Gastrocnemius medialis (tissue), 4 donors: ENCODE data around the gene CMTR1. TPM values are rescaled to one million over a fixed set of nuclear protein-coding genes. Genes with fewer than 3 reads are reported as not detected.

Experiments
- ATAC-seq, 2 donors: fragments of 150-250 bp; one replicate each; pipeline ENCODE4 v1.9.1; 2016
- DNase-seq, 2 donors: peaks; one replicate each; pipeline ENCODE4 v3.0.0-alpha.2; 2019
- H3K27ac ChIP-seq, 4 donors: fragments of 200-600 bp; sonication (generic); 1 replicate in 1 of 4; 2 replicates in 3 of 4; pipeline ENCODE4 v1.5.1; 2016 to 2018; ENCODE audit warnings: mild to moderate bottlenecking in 2 of 4, moderate library complexity in 1 of 4
- H3K27me3 ChIP-seq, 3 donors: fragments of 200-600 bp; sonication (generic) in 2 of 3; 1 replicate in 1 of 3; 2 replicates in 2 of 3; pipeline versions ENCODE4 v1.5.1 to v1.6.0; 2016 to 2019; ENCODE audit warnings: mild to moderate bottlenecking in 1 of 3, moderate library complexity in 1 of 3
- H3K36me3 ChIP-seq, 2 donors: fragments of 200-600 bp; sonication (generic) in 1 of 2; one replicate each; pipeline ENCODE4 v1.5.1; 2017 to 2018
- H3K4me1 ChIP-seq, 2 donors: fragments of 200-600 bp; sonication (generic) in 1 of 2; one replicate each; pipeline ENCODE4 v1.5.1; 2016 to 2017; ENCODE audit warnings: mild to moderate bottlenecking in 2 of 2
- H3K4me3 ChIP-seq, 4 donors: fragments of 200-600 bp; sonication (generic) in 3 of 4; 1 replicate in 1 of 4; 2 replicates in 3 of 4; pipeline ENCODE4 v1.5.1; 2016 to 2019; ENCODE audit warnings: mild to moderate bottlenecking in 2 of 4
- H3K9me3 ChIP-seq, 3 donors: fragments of 200-600 bp; sonication (generic) in 2 of 3; 1 replicate in 1 of 3; 2 replicates in 2 of 3; pipeline ENCODE4 v1.5.1; 2016 to 2019
- POLR2A ChIP-seq, 2 donors: fragments of 450-650 bp; IDR thresholded peaks; one replicate each; pipeline ENCODE4 v1.6.1; 2017; ENCODE audit warnings: antibody characterized with exemption in 2 of 2, mild to moderate bottlenecking in 2 of 2, moderate library complexity in 2 of 2
- in situ Hi-C, 4 donors: fragments of 200-750 bp; cut with MboI; loops; one replicate each; pipeline versions ENCODE4 v1.15.0 to v1.8.0; 2017; ENCODE audit warnings: low sequenced_read_pairs in 4 of 4
- intact Hi-C: fragments of 100-400 bp; cut with DNase I; formaldehyde crosslinking; loops from one replicate; pipeline ENCODE4 v1.15.1; 2023; ENCODE audit warnings: low total_unique reads
- total RNA-seq, 4 donors: library from RNA; depleted of rRNA; stranded (reverse); fragments of >200 nt; gene quantifications; one replicate each; pipeline versions ENCODE4 v1.1.0 to v1.2.3, GENCODE V29; 2016
- TF ChIP-seq, protein P1 (sequence below), 5 experiments: fragments of 450-650 bp in 3 of 5; fragments of 200-600 bp in 2 of 5; sonication (generic) in 2 of 5; IDR thresholded peaks in 4 of 5; conservative IDR thresholded peaks in 1 of 5; 1 replicate in 4 of 5; 2 replicates in 1 of 5; pipeline ENCODE4 v1.5.1; 2016 to 2019; ENCODE audit warnings: antibody characterized with exemption in 5 of 5, mild to moderate bottlenecking in 3 of 5, moderate library complexity in 3 of 5

CMTR1 gene
- total RNA-seq, 4 donors from 2014 or later: 18.2 to 34.6 (median 25.4) TPM

DNA sequence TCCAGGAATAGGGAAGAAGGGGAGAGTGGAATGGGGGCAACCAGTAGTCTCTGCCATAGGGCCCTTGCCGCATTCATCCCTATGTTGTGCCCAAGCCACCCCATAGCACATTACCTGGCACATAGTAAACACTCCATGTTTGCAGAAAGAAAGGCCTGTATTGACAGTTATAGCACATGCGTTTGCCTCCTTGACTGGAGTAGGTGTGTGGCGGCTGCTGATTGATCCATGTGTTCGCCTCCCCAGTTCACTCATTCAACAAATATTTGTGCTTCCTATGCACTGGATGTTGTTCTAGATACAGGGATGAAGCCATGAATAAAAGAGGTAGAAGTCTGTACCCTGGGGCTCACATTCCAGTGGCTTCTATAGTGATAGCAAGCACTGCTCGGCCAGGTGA, 86.4 kb downstream of the CMTR1 start:
- Histone ChIP-seq H3K4me1 (no peaks in the 10 kb centered on the region), H3K36me3 (no peaks in the 10 kb centered on the region), H3K9me3 (no peaks in the 10 kb centered on the region), H3K4me3 (no peak overlapping the region), H3K27me3 (peaks cover 0 to 11% (median 2%) of the 10 kb centered on the region in 3 donors), H3K27ac (no peak overlapping the region)
- TF ChIP-seq POLR2A (IDR thresholded peaks at IDR 0.05): no peak
- ATAC-seq (no peak), DNase-seq (no peak)
- in situ Hi-C loops: no loop called here
- intact Hi-C loops: no loop called here

DNA sequence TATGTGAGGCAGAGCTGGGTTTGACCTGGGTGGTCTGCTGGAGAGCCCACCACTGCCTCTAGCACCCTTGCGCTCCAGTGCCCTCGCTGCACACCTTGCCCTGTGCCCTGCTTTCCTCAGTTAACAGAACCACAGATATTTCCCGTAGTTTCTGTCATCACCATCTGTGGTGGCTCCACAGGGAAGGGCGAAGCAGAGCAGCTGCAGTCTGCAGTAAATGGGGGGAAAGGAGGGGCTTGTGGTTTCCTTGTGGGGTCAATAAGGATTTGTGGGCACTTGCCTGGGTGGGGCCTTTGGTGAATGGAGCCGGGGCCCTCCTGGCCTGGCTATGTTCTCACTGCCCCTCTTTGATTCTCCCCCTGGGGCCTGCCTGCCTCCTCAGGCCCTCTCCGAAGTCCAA, 87.9 kb downstream of the CMTR1 start:
- intact Hi-C loops (no loop called here), in situ Hi-C loops (no loop called here)
- H3K27me3 ChIP-seq: peaks cover 0 to 6% (median 0%) of the 10 kb centered on the region in 3 donors
- no peak overlapping the region for H3K4me3 ChIP-seq
- TF ChIP-seq, protein P1, sequence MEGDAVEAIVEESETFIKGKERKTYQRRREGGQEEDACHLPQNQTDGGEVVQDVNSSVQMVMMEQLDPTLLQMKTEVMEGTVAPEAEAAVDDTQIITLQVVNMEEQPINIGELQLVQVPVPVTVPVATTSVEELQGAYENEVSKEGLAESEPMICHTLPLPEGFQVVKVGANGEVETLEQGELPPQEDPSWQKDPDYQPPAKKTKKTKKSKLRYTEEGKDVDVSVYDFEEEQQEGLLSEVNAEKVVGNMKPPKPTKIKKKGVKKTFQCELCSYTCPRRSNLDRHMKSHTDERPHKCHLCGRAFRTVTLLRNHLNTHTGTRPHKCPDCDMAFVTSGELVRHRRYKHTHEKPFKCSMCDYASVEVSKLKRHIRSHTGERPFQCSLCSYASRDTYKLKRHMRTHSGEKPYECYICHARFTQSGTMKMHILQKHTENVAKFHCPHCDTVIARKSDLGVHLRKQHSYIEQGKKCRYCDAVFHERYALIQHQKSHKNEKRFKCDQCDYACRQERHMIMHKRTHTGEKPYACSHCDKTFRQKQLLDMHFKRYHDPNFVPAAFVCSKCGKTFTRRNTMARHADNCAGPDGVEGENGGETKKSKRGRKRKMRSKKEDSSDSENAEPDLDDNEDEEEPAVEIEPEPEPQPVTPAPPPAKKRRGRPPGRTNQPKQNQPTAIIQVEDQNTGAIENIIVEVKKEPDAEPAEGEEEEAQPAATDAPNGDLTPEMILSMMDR (IDR thresholded peaks at IDR 0.05 in 4 of 5, conservative IDR thresholded peaks at IDR 0.05 in 1 of 5): no peak
- no peak for TF ChIP-seq POLR2A (IDR thresholded peaks at IDR 0.05)
- DNase-seq (no peak), ATAC-seq (no peak)
- H3K36me3 ChIP-seq: no peaks in the 10 kb centered on the region
- H3K9me3 ChIP-seq: no peaks in the 10 kb centered on the region
- no peak overlapping the region for H3K27ac ChIP-seq
- no peaks in the 10 kb centered on the region for H3K4me1 ChIP-seq

DNA sequence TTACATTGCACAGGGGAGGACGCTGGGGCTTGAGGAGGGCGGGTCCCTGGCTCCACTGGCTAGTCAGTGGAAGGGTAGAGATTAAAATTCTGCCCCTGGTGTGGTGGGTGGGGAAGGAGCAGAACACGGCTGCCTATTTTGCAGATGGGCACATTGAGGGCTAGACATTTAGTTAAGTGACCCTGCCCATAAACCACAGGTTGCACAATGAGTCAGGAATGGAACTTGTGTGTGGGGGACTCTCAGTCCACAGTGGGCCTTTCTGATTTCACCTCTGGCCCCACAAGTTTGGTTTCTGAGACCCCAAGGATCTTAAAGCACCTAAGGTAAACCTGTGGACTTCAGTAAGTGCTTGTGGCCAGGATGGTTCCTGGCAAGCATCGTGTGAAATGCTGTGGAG, 88.7 kb downstream of the CMTR1 start:
- in situ Hi-C loops: no loop called here

DNA sequence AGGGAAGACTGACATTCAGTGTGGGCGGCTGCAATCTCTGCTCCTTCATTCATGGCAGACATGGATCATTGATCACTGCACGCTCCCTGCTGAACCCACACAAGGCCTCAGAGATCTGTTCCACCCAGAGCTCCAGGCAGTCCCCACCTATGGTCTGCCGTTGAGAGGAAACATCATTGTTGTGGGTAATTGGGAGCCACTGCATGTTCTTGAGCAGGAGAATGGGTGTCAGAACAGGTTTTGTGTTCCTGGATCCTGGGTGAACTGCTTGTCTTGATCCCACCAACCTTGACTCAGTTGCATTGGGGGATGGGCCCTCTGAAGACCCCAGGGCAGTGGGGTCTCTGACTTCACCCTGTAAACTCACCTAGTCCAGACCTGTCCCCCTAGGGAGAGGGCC, 89.8 kb downstream of the CMTR1 start:
- no peak overlapping the region for H3K27ac ChIP-seq
- H3K4me3 ChIP-seq: no peak overlapping the region
- H3K27me3 ChIP-seq: peaks cover under 1 to 11% (median 2%) of the 10 kb centered on the region in 3 donors
- ATAC-seq (no peak), DNase-seq (no peak)
- in situ Hi-C loops (no loop called here), intact Hi-C loops (no loop called here)
- no peaks in the 10 kb centered on the region for H3K4me1 ChIP-seq
- no peaks in the 10 kb centered on the region for H3K9me3 ChIP-seq
- no peaks in the 10 kb centered on the region for H3K36me3 ChIP-seq
- TF ChIP-seq, protein P1 (IDR thresholded peaks at IDR 0.05 in 4 of 5, conservative IDR thresholded peaks at IDR 0.05 in 1 of 5): no peak
- TF ChIP-seq POLR2A (IDR thresholded peaks at IDR 0.05): no peak

More for the DNA sequence above, 88.7 kb downstream of the CMTR1 start:
- H3K27me3 ChIP-seq: peaks cover 0 to 6% (median 0%) of the 10 kb centered on the region in 3 donors
- DNase-seq (no peak), ATAC-seq (no peak)
- intact Hi-C loops: no loop called here
- H3K36me3 ChIP-seq: no peaks in the 10 kb centered on the region
- TF ChIP-seq, protein P1 (IDR thresholded peaks at IDR 0.05 in 4 of 5, conservative IDR thresholded peaks at IDR 0.05 in 1 of 5): no peak
- no peak for TF ChIP-seq POLR2A (IDR thresholded peaks at IDR 0.05)
- H3K4me1 ChIP-seq: no peaks in the 10 kb centered on the region
- no peak overlapping the region for H3K4me3 ChIP-seq
- H3K27ac ChIP-seq: no peak overlapping the region
- H3K9me3 ChIP-seq: no peaks in the 10 kb centered on the region

DNA sequence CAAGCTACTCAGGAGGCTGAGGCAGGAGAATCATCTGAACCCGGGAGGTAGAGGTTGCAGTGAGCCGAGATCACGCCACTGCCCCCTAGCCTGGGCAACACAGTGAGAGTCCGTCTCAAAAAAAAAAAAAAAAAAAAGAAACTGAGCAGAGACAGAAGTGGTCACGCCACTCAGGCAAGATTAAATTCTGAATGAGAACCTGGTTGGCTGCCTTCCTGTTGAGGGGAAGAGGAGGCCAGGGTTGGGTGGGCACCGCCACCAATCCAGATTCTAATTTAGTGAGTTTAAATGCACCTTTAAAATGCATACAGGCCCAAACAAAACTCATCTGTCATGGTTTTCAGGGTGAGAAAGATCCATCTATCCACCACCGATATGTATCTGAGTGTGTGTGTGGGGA, 90.4 kb downstream of the CMTR1 start:
- intact Hi-C loops (no loop called here), in situ Hi-C loops (no loop called here)
- no peak for TF ChIP-seq POLR2A (IDR thresholded peaks at IDR 0.05)
- TF ChIP-seq, protein P1 (IDR thresholded peaks at IDR 0.05 in 4 of 5, conservative IDR thresholded peaks at IDR 0.05 in 1 of 5): no peak
- Histone ChIP-seq H3K4me3 (no peak overlapping the region), H3K9me3 (no peaks in the 10 kb centered on the region), H3K36me3 (no peaks in the 10 kb centered on the region), H3K27ac (no peak overlapping the region), H3K4me1 (no peaks in the 10 kb centered on the region), H3K27me3 (peaks cover 2 to 17% (median 7%) of the 10 kb centered on the region in 3 donors)
- ATAC-seq (no peak), DNase-seq (no peak)
